SKM-1 treated with dmso at 0.1 percent for 144 hours (cell line): Measurements from ENCODE around the gene SPTAN1.
"Not testable (repeated sequence)": the region's sequence is repeated elsewhere in the genome, so short reads cannot be mapped to it uniquely, and the experiment has no call there.

Source experiments
- DNase-seq: peaks from one replicate; lab custom pipeline; 2025; ENCODE audit not compliant: unreplicated experiment; lab: John Stamatoyannopoulos, UW

The SPTAN1 gene

DNA sequence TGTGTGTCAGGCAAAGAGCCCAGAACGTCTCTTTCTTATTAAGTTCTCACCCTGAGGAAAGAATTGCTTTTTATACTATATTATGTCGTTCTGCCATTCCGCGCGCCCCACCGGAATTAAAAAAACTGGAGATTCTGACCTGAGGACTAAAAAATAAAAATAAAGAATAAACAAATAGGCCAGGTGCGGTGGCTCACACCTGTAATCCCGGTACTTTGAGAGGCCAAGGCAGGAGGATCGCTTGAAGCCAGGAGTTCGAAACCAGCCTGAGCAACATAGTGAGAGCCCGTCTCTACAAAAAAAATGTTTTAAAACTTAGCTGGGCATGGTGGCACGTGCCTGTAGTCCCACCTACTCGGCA is 104.9 kb downstream of the SPTAN1 start:
- DNase-seq, result no peak

DNA sequence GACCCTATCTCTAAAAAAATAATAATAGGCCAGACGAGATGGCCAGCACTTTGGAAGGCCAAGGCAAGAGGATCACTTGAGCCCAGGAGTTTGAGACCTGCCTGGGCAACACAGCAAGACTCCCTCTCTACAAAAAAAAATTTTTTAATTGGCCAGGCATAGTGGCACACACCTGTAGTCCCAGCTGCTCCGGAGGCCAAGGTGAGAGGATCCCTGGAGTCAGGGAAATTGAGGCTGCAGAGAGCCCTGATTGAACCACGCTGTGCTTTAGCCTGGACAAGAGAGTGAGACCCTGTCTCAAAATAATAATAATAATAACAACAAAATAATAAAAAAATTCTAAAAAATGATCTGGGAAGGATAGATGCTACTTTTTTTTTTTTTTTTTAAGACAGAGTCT is 105.4 kb downstream of the SPTAN1 start:
- DNase-seq, result no peak

- DNase-seq, result not testable (repeated sequence)
Measured at GRCh38 chr9:128666481-128666941, 114.1 kb downstream of the SPTAN1 start.

GRCh38 chr9:128669786-128670185 is 117.4 kb downstream of the SPTAN1 start:
- no peak for DNase-seq

DNA sequence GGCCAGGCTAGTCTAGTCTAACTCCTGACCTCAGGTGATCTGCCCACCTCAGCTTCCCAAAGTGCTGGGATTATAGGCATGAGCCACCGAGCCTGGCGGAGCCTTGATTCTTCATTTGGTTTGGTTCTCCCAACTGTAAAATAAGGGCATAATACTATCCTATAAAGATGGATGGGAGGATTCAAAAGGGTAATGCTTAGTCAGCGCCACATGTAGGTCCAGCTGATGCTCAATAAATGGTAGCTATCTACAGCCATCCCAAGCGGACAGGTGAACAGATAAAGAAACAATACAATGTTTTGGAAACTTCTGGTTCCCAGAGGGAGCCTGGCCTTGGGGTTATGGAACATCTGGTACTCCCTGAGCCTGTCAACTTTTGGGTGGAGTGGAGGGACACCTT is 123.0 kb downstream of the SPTAN1 start:
- DNase-seq, result no peak

DNA sequence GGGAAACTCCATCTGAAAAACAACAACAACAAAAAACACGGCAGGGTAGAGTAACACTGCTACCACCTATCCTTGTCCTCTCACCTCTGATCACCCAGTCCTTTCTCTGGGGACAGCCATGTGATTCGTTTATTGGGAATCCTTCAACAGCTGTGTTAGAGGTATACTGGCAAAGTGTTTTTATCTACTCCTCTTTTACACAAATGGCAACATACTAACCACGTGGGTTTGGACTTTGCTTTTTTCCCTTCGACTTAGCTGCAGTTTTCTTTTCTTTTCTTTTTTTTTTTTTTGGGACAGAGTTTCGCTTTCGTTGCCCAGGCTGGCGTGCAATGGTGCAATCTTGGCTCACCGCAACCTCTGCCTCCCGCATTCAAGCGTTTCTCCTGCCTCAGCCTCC is 125.4 kb downstream of the SPTAN1 start:
- DNase-seq, result no peak
